ENCODE measurements around the gene PSTK.

Gene PSTK

DNA sequence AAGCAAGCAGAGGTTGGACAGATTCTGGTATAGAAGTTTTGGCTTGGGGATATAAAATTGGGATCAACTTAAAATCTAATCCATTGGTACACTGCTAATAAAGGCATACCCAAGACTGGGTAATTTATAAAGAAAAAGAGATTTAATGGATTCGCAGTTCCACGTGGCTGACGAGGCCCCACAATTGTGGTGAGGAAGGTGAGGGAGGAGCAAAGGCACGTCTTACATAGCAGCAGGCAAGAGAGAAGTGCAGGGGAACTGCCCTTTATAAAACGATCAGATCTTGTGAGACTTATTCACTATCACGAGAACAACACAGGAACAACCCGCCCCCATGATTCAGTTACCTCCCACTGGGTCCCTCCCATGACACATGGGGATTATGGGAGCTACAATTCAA, 38.3 kb downstream of the PSTK start:
- no peak for DNase-seq (ENCODE audit: low read depth)
- H3K4me3 ChIP-seq (ENCODE audit: low read depth, low read length) = no peak overlapping the region
- TF ChIP-seq, protein P1, sequence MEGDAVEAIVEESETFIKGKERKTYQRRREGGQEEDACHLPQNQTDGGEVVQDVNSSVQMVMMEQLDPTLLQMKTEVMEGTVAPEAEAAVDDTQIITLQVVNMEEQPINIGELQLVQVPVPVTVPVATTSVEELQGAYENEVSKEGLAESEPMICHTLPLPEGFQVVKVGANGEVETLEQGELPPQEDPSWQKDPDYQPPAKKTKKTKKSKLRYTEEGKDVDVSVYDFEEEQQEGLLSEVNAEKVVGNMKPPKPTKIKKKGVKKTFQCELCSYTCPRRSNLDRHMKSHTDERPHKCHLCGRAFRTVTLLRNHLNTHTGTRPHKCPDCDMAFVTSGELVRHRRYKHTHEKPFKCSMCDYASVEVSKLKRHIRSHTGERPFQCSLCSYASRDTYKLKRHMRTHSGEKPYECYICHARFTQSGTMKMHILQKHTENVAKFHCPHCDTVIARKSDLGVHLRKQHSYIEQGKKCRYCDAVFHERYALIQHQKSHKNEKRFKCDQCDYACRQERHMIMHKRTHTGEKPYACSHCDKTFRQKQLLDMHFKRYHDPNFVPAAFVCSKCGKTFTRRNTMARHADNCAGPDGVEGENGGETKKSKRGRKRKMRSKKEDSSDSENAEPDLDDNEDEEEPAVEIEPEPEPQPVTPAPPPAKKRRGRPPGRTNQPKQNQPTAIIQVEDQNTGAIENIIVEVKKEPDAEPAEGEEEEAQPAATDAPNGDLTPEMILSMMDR (IDR thresholded peaks at IDR 0.05; ENCODE audit: low read depth, low read length, missing control alignments) = no peak

DNA sequence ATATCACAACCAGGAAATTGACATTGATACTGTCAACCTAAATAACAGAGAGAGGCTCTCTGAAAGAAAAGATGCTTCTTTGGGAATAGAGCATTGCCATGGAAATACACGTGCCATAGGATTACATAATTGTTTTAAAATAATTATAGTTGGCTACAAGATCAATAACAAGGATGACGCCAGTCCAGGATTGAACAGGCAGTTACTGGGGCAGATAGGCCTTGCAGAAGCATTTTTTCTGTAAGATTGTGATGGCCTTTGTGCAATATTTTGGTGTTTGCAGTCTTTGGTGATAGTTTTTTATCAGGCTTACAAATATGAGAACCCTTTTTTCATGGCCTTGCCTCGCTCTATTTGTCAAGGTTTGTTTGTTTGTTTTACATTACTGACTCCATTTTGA, 39.1 kb downstream of the PSTK start:
- no peak for DNase-seq (ENCODE audit: low read depth)
- no peak overlapping the region for H3K4me3 ChIP-seq (ENCODE audit: low read depth, low read length)
- TF ChIP-seq, protein P1 (IDR thresholded peaks at IDR 0.05; ENCODE audit: low read depth, low read length, missing control alignments) = no peak

GRCh38 chr10:123019941-123020703, 39.9 kb downstream of the PSTK start:
- no peak overlapping the region for H3K4me3 ChIP-seq (ENCODE audit: low read depth, low read length)
- DNase-seq (ENCODE audit: low read depth) = no peak
- TF ChIP-seq, protein P1 (IDR thresholded peaks at IDR 0.05; ENCODE audit: low read depth, low read length, missing control alignments) = no peak

DNA sequence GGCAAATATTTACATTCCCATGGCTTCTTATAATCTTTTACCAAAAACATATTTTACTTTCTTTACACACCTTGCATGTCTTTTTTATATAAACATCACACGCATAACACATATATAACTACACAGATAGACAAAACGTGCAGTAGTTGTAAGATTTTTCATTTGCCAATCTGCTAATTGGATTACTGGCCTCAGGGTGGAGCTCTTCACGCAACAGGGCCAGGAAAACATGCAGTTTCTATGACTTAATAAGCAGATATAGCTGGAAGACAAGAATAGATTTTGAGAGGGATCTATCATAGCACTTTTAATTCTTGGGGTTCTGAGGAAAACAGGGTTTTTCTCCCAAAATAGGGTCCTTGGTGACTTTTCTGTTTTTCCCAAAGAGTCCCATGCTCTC, 41.3 kb downstream of the PSTK start:
- TF ChIP-seq, protein P1 (IDR thresholded peaks at IDR 0.05; ENCODE audit: low read depth, low read length, missing control alignments) = peak; percentile 45
- no peak for DNase-seq (ENCODE audit: low read depth)
- H3K4me3 ChIP-seq (ENCODE audit: low read depth, low read length) = no peak overlapping the region

DNA sequence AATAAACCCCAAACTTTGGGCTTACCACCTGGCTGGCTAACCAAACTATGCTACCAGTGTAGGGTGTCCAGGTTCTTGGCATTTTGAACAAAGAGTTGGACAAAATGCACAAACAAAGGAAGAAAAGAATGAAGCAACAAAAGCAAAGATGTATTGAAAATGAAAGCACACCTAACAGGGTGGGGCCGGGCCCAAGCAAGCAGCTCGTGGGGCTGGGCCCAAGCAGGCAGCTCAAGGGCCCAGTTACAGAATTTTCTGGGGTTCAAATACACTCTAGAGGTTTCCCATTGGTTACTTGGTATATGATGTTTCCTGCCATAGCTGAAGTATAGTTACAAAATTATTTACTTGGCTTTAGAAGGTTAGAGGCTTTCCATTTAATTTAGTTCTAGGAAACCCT, 44.3 kb downstream of the PSTK start:
- no peak for DNase-seq (ENCODE audit: low read depth)
- H3K4me3 ChIP-seq (ENCODE audit: low read depth, low read length) = no peak overlapping the region
- TF ChIP-seq, protein P1 (IDR thresholded peaks at IDR 0.05; ENCODE audit: low read depth, low read length, missing control alignments) = no peak

DNA sequence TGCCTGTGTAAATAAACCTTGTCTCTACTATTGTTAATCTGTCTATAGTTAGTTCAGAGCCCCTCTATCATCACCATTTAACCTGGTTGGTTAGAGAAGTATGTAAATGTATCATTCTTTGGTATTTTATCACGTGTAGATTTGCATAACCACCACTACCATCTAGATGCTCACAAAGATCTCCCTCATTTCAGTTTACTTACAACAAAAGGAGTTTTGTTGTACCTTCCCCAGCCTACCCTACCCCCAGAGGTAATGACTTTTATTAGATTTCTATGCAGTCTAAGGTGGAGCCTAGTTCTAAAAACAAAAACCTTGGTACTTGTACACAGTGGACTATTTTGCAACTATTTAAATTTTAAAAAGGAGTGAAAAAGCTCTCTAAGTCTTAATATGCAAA, 46.1 kb downstream of the PSTK start:
- TF ChIP-seq, protein P1 (IDR thresholded peaks at IDR 0.05; ENCODE audit: low read depth, low read length, missing control alignments) = no peak
- DNase-seq (ENCODE audit: low read depth) = no peak

GRCh38 chr10:123027861-123028260, 47.7 kb downstream of the PSTK start:
- no peak overlapping the region for H3K4me3 ChIP-seq (ENCODE audit: low read depth, low read length)
- TF ChIP-seq, protein P1 (IDR thresholded peaks at IDR 0.05; ENCODE audit: low read depth, low read length, missing control alignments) = no peak
- DNase-seq (ENCODE audit: low read depth) = no peak

More for the DNA sequence above, 46.1 kb downstream of the PSTK start:
- H3K4me3 ChIP-seq (ENCODE audit: low read depth, low read length) = no peak overlapping the region

Measured in GM12864 (cell line).